ENCODE results near the gene ASIC4. TPM values are rescaled to one million over a fixed set of nuclear protein-coding genes. Genes with fewer than 3 reads are reported as not detected.

Gene ASIC4
- total and polyA plus RNA-seq, 2 of the 4 experiments (the other 2 are of a cell fraction), result 0.10 TPM; not detected in 1

DNA sequence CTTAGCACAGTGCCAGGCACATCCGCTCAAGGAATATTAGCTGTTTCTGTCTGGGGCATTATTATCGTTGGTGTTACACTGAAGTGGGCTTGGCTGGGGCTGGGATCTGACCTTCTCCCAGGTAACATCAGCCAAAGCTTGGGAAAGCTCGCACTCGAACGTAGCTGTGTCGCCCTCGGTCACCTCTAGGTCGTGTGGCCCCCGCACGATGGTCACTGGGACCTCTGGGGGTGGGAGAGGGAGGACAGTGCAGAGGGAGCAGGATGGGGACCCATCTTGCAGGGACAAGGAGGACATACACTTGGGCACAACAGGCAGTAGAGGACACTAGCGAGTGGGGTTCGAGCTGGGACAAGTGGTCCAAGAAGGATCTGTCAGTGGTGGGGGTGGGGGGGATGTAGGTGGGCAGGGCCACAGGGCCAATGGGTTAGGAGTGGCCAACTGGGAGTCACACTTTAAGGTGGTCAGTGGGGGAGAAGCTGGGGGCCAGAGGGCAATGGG, 39.2 kb downstream of the ASIC4 start:
- H2AK9ac ChIP-seq (replicated peaks; ENCODE audit: low read depth, low read length, poor library complexity), result no peak overlapping the region
- H3K14ac ChIP-seq (replicated peaks; ENCODE audit: low read depth, low read length), result no peak overlapping the region
- BruUV-seq (replicated peaks), result no TSS peak
- intact Hi-C loops (cut with micrococcal nuclease) (no loop called here), dilution Hi-C loops (cut with HindIII; ENCODE audit: low sequenced_read_pairs, unreplicated experiment) (no loop called here), in situ Hi-C loops (cut with MboI; ENCODE audit: low sequenced_read_pairs) (no loop called here)
- CTCF ChIA-PET, result no interaction called here
- POLR2A ChIA-PET (ENCODE audit: unreplicated experiment), result no interaction called here
- H2BK5ac ChIP-seq (ENCODE audit: low read depth, low read length, poor library complexity, severe bottlenecking), result no peak overlapping the region
- no peak overlapping the region for H3K23ac ChIP-seq (ENCODE audit: low read depth, low read length)
- ATAC-seq (ENCODE audit: low read depth) (no peak), DNase-seq (no peak)
- no peaks in the 10 kb centered on the region for H3K9me1 ChIP-seq (ENCODE audit: insufficient read depth, low read length)
- no peak overlapping the region for H2BK120ac ChIP-seq (ENCODE audit: low read depth, low read length)
- no peak overlapping the region for H4K5ac ChIP-seq (ENCODE audit: low read depth, low read length)
- no peaks in the 10 kb centered on the region; the same call in 1 of the 2 replicates for H4K20me1 ChIP-seq (ENCODE audit: insufficient read depth, low read length)
- H2AK5ac ChIP-seq (ENCODE audit: low read depth, low read length), result no peak overlapping the region
- H2BK15ac ChIP-seq (ENCODE audit: low read depth, low read length), result no peak overlapping the region
- H3K4ac ChIP-seq (ENCODE audit: low read depth, low read length), result no peak overlapping the region
- H3K56ac ChIP-seq (ENCODE audit: extremely low read depth, insufficient read depth, low read length), result no peak overlapping the region
- H2AFZ ChIP-seq (replicated peaks; ENCODE audit: low read length, poor library complexity), result no peak overlapping the region
- 67% methylated on average over 7 of the region's 12 CpGs; no CpG with 5 or more reads in 1 of the 2 experiments for WGBS, 2 experiments (ENCODE audit: extremely low coverage in 2 of 2, insufficient read length in 1 of 2)
- no peak overlapping the region for H4K8ac ChIP-seq (ENCODE audit: low read depth in 2 of 2, low read length in 2 of 2)
- no peak overlapping the region for H3K27ac ChIP-seq (ENCODE audit: insufficient read depth, low read length)
- no peaks in the 10 kb centered on the region for H3K9me3 ChIP-seq (ENCODE audit: control insufficient read depth, insufficient read depth, low read length)
- no peak overlapping the region for H3K4me3 ChIP-seq (ENCODE audit: insufficient read depth, low read depth, low read length)
- H3K18ac ChIP-seq (ENCODE audit: low read depth, low read length), result no peak overlapping the region
- no peak overlapping the region for H2BK20ac ChIP-seq (ENCODE audit: low read depth, low read length)
- no peaks in the 10 kb centered on the region for H3K79me1 ChIP-seq (ENCODE audit: low read depth in 1 of 2, low read length in 2 of 2)
- no peak overlapping the region for H3K4me2 ChIP-seq (ENCODE audit: low read depth, low read length)
- no peaks in the 10 kb centered on the region for H3K36me3 ChIP-seq (ENCODE audit: control insufficient read depth, insufficient read depth, low read length)
- peaks cover 8% of the 10 kb centered on the region; the same call in 1 of the 2 replicates for H3K4me1 ChIP-seq (ENCODE audit: control insufficient read depth, insufficient read depth, low read length)
- TF ChIP-seq RCOR1 (IDR thresholded peaks at IDR 0.05; ENCODE audit: insufficient replicate concordance, low read length) (no peak), MAZ (IDR thresholded peaks at IDR 0.05; ENCODE audit: borderline replicate concordance, low read depth, low read length) (no peak), RAD21 (IDR thresholded peaks at IDR 0.05; ENCODE audit: low read length) (no peak), RFX5 (IDR thresholded peaks at IDR 0.05; ENCODE audit: low read depth, low read length) (no peak), POLR2A (IDR thresholded peaks at IDR 0.05; ENCODE audit: low read depth, low read length) (no peak), MXI1 (IDR thresholded peaks at IDR 0.05; ENCODE audit: borderline replicate concordance, low read depth, low read length) (no peak), MAFK (IDR thresholded peaks at IDR 0.05; ENCODE audit: low read depth, low read length) (no peak), NFE2L2 (IDR thresholded peaks at IDR 0.05; ENCODE audit: low read depth, low read length) (no peak), CEBPB (IDR thresholded peaks at IDR 0.05; ENCODE audit: low read depth, low read length) (no peak), CHD1 (IDR thresholded peaks at IDR 0.05; ENCODE audit: low read depth, low read length) (no peak), FOS (IDR thresholded peaks at IDR 0.05; ENCODE audit: low read depth, low read length) (no peak), SMC3 (IDR thresholded peaks at IDR 0.05; ENCODE audit: low read depth, low read length) (no peak), BHLHE40 (IDR thresholded peaks at IDR 0.05; ENCODE audit: low read depth, low read length) (no peak)
- TF ChIP-seq, protein P1, sequence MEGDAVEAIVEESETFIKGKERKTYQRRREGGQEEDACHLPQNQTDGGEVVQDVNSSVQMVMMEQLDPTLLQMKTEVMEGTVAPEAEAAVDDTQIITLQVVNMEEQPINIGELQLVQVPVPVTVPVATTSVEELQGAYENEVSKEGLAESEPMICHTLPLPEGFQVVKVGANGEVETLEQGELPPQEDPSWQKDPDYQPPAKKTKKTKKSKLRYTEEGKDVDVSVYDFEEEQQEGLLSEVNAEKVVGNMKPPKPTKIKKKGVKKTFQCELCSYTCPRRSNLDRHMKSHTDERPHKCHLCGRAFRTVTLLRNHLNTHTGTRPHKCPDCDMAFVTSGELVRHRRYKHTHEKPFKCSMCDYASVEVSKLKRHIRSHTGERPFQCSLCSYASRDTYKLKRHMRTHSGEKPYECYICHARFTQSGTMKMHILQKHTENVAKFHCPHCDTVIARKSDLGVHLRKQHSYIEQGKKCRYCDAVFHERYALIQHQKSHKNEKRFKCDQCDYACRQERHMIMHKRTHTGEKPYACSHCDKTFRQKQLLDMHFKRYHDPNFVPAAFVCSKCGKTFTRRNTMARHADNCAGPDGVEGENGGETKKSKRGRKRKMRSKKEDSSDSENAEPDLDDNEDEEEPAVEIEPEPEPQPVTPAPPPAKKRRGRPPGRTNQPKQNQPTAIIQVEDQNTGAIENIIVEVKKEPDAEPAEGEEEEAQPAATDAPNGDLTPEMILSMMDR (conservative IDR thresholded peaks at IDR 0.05; ENCODE audit: low read depth, low read length), result no peak
- TF ChIP-seq, protein P2, sequence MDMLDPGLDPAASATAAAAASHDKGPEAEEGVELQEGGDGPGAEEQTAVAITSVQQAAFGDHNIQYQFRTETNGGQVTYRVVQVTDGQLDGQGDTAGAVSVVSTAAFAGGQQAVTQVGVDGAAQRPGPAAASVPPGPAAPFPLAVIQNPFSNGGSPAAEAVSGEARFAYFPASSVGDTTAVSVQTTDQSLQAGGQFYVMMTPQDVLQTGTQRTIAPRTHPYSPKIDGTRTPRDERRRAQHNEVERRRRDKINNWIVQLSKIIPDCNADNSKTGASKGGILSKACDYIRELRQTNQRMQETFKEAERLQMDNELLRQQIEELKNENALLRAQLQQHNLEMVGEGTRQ (IDR thresholded peaks at IDR 0.05; ENCODE audit: low read depth, low read length), result no peak
- TF ChIP-seq, protein P3, sequence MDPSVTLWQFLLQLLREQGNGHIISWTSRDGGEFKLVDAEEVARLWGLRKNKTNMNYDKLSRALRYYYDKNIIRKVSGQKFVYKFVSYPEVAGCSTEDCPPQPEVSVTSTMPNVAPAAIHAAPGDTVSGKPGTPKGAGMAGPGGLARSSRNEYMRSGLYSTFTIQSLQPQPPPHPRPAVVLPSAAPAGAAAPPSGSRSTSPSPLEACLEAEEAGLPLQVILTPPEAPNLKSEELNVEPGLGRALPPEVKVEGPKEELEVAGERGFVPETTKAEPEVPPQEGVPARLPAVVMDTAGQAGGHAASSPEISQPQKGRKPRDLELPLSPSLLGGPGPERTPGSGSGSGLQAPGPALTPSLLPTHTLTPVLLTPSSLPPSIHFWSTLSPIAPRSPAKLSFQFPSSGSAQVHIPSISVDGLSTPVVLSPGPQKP (IDR thresholded peaks at IDR 0.05; ENCODE audit: borderline replicate concordance, low read depth, low read length), result no peak
- no peaks in the 10 kb centered on the region for H3K27me3 ChIP-seq (ENCODE audit: control insufficient read depth, insufficient read depth, low read length)
- H4K91ac ChIP-seq (ENCODE audit: insufficient read depth, low read depth, low read length), result no peak overlapping the region
- no peak overlapping the region for H3K9ac ChIP-seq (ENCODE audit: low read depth, low read length)
